ENCODE data around the gene KIR2DL4. TPM values are rescaled to one million over a fixed set of nuclear protein-coding genes. Genes with fewer than 3 reads are reported as not detected.
"Not testable (repeated sequence)": the region's sequence is repeated elsewhere in the genome, so short reads cannot be mapped to it uniquely, and the experiment has no call there.

Gene KIR2DL4
- total and polyA plus RNA-seq, 12 donors: 0.04 to 0.62 TPM; not detected in 10

GRCh38 chr19:54817670-54818536, 14.5 kb downstream of the KIR2DL4 start:
- WGBS, 2 donors: 69 to 81% methylated on average over 15 of the region's 15 CpGs
- no peaks in the 10 kb centered on the region for H3K36me3 ChIP-seq
- intact Hi-C loops (cut with DNase I): no loop called here
- H3K4me1 ChIP-seq: no peaks in the 10 kb centered on the region
- peaks cover 0 to 4% (median 0%) of the 10 kb centered on the region in 7 donors for H3K27me3 ChIP-seq
- no peak overlapping the region for H3K4me3 ChIP-seq
- no peak for TF ChIP-seq CTCF (IDR thresholded peaks at IDR 0.05)
- peaks cover 0 to 2% (median 0%) of the 10 kb centered on the region in 11 donors for H3K9me3 ChIP-seq
- H3K27ac ChIP-seq: no peak overlapping the region
- ATAC-seq (no peak), DNase-seq (no peak)

GRCh38 chr19:54824416-54824815, 21.0 kb downstream of the KIR2DL4 start:
- not testable (repeated sequence) for DNase-seq

GRCh38 chr19:54825326-54825725, 21.9 kb downstream of the KIR2DL4 start:
- H3K4me3 ChIP-seq, H3K36me3 ChIP-seq, DNase-seq: not testable (repeated sequence)

More at GRCh38 chr19:54824416-54824815, 21.0 kb downstream of the KIR2DL4 start:
- H3K36me3 ChIP-seq; H3K9me3 ChIP-seq; H3K27ac ChIP-seq; H3K27me3 ChIP-seq; intact Hi-C loops (cut with DNase I); H3K4me1 ChIP-seq; ATAC-seq; H3K4me3 ChIP-seq: not testable (repeated sequence)
- WGBS, 2 donors: 46 to 62% methylated on average over 4 of the region's 4 CpGs

GRCh38 chr19:54828064-54828463, 24.7 kb downstream of the KIR2DL4 start:
- H3K27me3 ChIP-seq; H3K4me3 ChIP-seq; H3K4me1 ChIP-seq; H3K36me3 ChIP-seq; ATAC-seq; intact Hi-C loops (cut with DNase I); DNase-seq; H3K9me3 ChIP-seq; H3K27ac ChIP-seq: not testable (repeated sequence)
- WGBS, 2 donors: 69 to 70% methylated on average over 7 of the region's 8 CpGs

More at GRCh38 chr19:54825326-54825725, 21.9 kb downstream of the KIR2DL4 start:
- ATAC-seq; H3K9me3 ChIP-seq; H3K4me1 ChIP-seq; H3K27ac ChIP-seq; H3K27me3 ChIP-seq; intact Hi-C loops (cut with DNase I): not testable (repeated sequence)
- WGBS, 2 donors: 61 to 67% methylated on average over 7 of the region's 7 CpGs

- H3K4me1 ChIP-seq; ATAC-seq; H3K27ac ChIP-seq; H3K4me3 ChIP-seq; DNase-seq; H3K27me3 ChIP-seq; H3K9me3 ChIP-seq; intact Hi-C loops (cut with DNase I); H3K36me3 ChIP-seq: not testable (repeated sequence)
- WGBS, 2 donors: 83 to 85% methylated on average over 14 of the region's 14 CpGs
These were observed 29.1 kb downstream of the KIR2DL4 start, which contains the start of gene KIR2DS4 for GRCh38 chr19:54832496-54832895. TSS of gene KIR2DS4 (plus strand) at chr19:54832676.

GRCh38 chr19:54835126-54835525, 31.7 kb downstream of the KIR2DL4 start:
- H3K4me3 ChIP-seq; H3K36me3 ChIP-seq; intact Hi-C loops (cut with DNase I); H3K4me1 ChIP-seq; H3K27me3 ChIP-seq; H3K9me3 ChIP-seq; DNase-seq; ATAC-seq; H3K27ac ChIP-seq: not testable (repeated sequence)
- WGBS, 2 donors: 79 to 84% methylated on average over 5 of the region's 5 CpGs

GRCh38 chr19:54837522-54837921, 34.1 kb downstream of the KIR2DL4 start:
- H3K36me3 ChIP-seq; H3K4me1 ChIP-seq; H3K27me3 ChIP-seq; H3K9me3 ChIP-seq; ATAC-seq; DNase-seq; H3K4me3 ChIP-seq; H3K27ac ChIP-seq; intact Hi-C loops (cut with DNase I): not testable (repeated sequence)
- 60 to 65% methylated on average over 2 of the region's 2 CpGs for WGBS, 2 donors

- not testable (repeated sequence) for H3K4me1 ChIP-seq, H3K4me3 ChIP-seq, H3K27ac ChIP-seq, H3K9me3 ChIP-seq, H3K27me3 ChIP-seq, ATAC-seq, H3K36me3 ChIP-seq, DNase-seq
- intact Hi-C loops (cut with DNase I): loop anchor here in 1 of 10 donors (10.0 kb wide), 1 partner anchor 108 kb away; the partner anchor contains the start of gene KIR2DL3
- WGBS, 2 donors: 62 to 64% methylated on average over 8 of the region's 8 CpGs
These were observed 39.8 kb downstream of the KIR2DL4 start for GRCh38 chr19:54843171-54843570.

GRCh38 chr19:54850061-54850640, 46.7 kb downstream of the KIR2DL4 start, which contains the start of gene KIR3DL2:
TSS of gene KIR3DL2 (plus strand) at chr19:54850443. CDS start at chr19:54850476, 33 bp downstream.
- H3K4me1 ChIP-seq; H3K36me3 ChIP-seq; DNase-seq; H3K27ac ChIP-seq; H3K4me3 ChIP-seq; intact Hi-C loops (cut with DNase I); ATAC-seq; H3K9me3 ChIP-seq; H3K27me3 ChIP-seq: not testable (repeated sequence)
- WGBS, 2 donors: 81 to 84% methylated on average over 14 to 16 of the region's 16 CpGs

All from heart right ventricle (tissue), 16 donors.